GM10248 (cell line): Measurements from ENCODE around the gene CHD2.
A peak's percentile ranks its signal among the peaks of the same experiment; 100 is the strongest.

Experiments used
- CTCF ChIA-PET: fragments of 300-600 bp; sonication (Branson Sonifier 250); formaldehyde crosslinking; extraction: SDS; loops from one replicate; lab custom pipeline; 2021; ENCODE audit warnings: antibody characterized with exemption; lab: Yijun Ruan, JAX
- POLR2A ChIA-PET: fragments of 350-650 bp; sonication (Branson Sonifier 250); formaldehyde crosslinking; extraction: SDS; loops from one replicate; lab custom pipeline; 2020; ENCODE audit warnings: antibody characterized with exemption; lab: Yijun Ruan, JAX
- DNase-seq: peaks from one replicate; pipeline ENCODE4 v3.0.0; 2012; ENCODE audit errors: extremely low spot score
- CTCF ChIP-seq: IDR thresholded peaks from 2 replicates; pipeline ENCODE4 v1.5.1; 2012; ENCODE audit warnings: mild to moderate bottlenecking, low read depth; ENCODE audit errors: extremely low read depth, missing control alignments, control extremely low read depth

The CHD2 gene

GRCh38 chr15:93052090-93052879 lies 152.2 kb downstream of the CHD2 start:
- POLR2A ChIA-PET, result no interaction called here
- CTCF ChIA-PET, result no interaction called here
- TF ChIP-seq CTCF, result peak; percentile 15
- DNase-seq, result no peak

GRCh38 chr15:93055211-93055610 lies 155.1 kb downstream of the CHD2 start:
- ChIA-PET CTCF (interaction anchor here (1.1 to 1.5 kb wide), 2 partner anchors 27 to 32 kb away, joined by 3 read pairs; no protein-coding TSS in a partner anchor), POLR2A (no interaction called here)
- no peak for DNase-seq
- no peak for TF ChIP-seq CTCF

- DNase-seq, result no peak
- CTCF ChIA-PET, result no interaction called here
- POLR2A ChIA-PET, result no interaction called here
- no peak for TF ChIP-seq CTCF
Observed at GRCh38 chr15:93056836-93057235, 156.7 kb downstream of the CHD2 start.

GRCh38 chr15:93057618-93058017 lies 157.5 kb downstream of the CHD2 start:
- no peak for TF ChIP-seq CTCF
- DNase-seq, result no peak
- CTCF ChIA-PET, result no interaction called here
- POLR2A ChIA-PET, result no interaction called here

GRCh38 chr15:93058128-93058527 lies 158.0 kb downstream of the CHD2 start:
- TF ChIP-seq CTCF, result no peak
- POLR2A ChIA-PET, result no interaction called here
- CTCF ChIA-PET, result no interaction called here
- DNase-seq, result no peak

GRCh38 chr15:93058904-93059427 lies 158.8 kb downstream of the CHD2 start:
- CTCF ChIA-PET, result interaction anchor here (1.0 to 2.5 kb wide), 5 partner anchors 9 to 41 kb away, joined by 3 to 8 read pairs (median 4); no protein-coding TSS in a partner anchor
- POLR2A ChIA-PET, result no interaction called here
- no peak for DNase-seq
- no peak for TF ChIP-seq CTCF
